Gastrocnemius medialis (tissue), 4 donors: ENCODE data around the gene TNRC6A. TPM values are rescaled to one million over a fixed set of nuclear protein-coding genes. Genes with fewer than 3 reads are reported as not detected.

Source experiments
- ATAC-seq, 2 donors: fragments of 150-250 bp; one replicate each; pipeline ENCODE4 v1.9.1; 2016
- DNase-seq, 2 donors: peaks; one replicate each; pipeline ENCODE4 v3.0.0-alpha.2; 2019
- H3K27ac ChIP-seq, 4 donors: fragments of 200-600 bp; sonication (generic); 1 replicate in 1 of 4; 2 replicates in 3 of 4; pipeline ENCODE4 v1.5.1; 2016 to 2018; ENCODE audit warnings: mild to moderate bottlenecking in 2 of 4, moderate library complexity in 1 of 4
- H3K27me3 ChIP-seq, 3 donors: fragments of 200-600 bp; sonication (generic) in 2 of 3; 1 replicate in 1 of 3; 2 replicates in 2 of 3; pipeline versions ENCODE4 v1.5.1 to v1.6.0; 2016 to 2019; ENCODE audit warnings: mild to moderate bottlenecking in 1 of 3, moderate library complexity in 1 of 3
- H3K36me3 ChIP-seq, 2 donors: fragments of 200-600 bp; sonication (generic) in 1 of 2; one replicate each; pipeline ENCODE4 v1.5.1; 2017 to 2018
- H3K4me1 ChIP-seq, 2 donors: fragments of 200-600 bp; sonication (generic) in 1 of 2; one replicate each; pipeline ENCODE4 v1.5.1; 2016 to 2017; ENCODE audit warnings: mild to moderate bottlenecking in 2 of 2
- H3K4me3 ChIP-seq, 4 donors: fragments of 200-600 bp; sonication (generic) in 3 of 4; 1 replicate in 1 of 4; 2 replicates in 3 of 4; pipeline ENCODE4 v1.5.1; 2016 to 2019; ENCODE audit warnings: mild to moderate bottlenecking in 2 of 4
- H3K9me3 ChIP-seq, 3 donors: fragments of 200-600 bp; sonication (generic) in 2 of 3; 1 replicate in 1 of 3; 2 replicates in 2 of 3; pipeline ENCODE4 v1.5.1; 2016 to 2019
- CTCF ChIP-seq, 5 experiments: fragments of 450-650 bp in 3 of 5; fragments of 200-600 bp in 2 of 5; sonication (generic) in 2 of 5; IDR thresholded peaks in 4 of 5; conservative IDR thresholded peaks in 1 of 5; 1 replicate in 4 of 5; 2 replicates in 1 of 5; pipeline ENCODE4 v1.5.1; 2016 to 2019; ENCODE audit warnings: antibody characterized with exemption in 5 of 5, mild to moderate bottlenecking in 3 of 5, moderate library complexity in 3 of 5
- POLR2A ChIP-seq, 2 donors: fragments of 450-650 bp; IDR thresholded peaks; one replicate each; pipeline ENCODE4 v1.6.1; 2017; ENCODE audit warnings: antibody characterized with exemption in 2 of 2, mild to moderate bottlenecking in 2 of 2, moderate library complexity in 2 of 2
- in situ Hi-C, 4 donors: fragments of 200-750 bp; cut with MboI; loops; one replicate each; pipeline versions ENCODE4 v1.15.0 to v1.8.0; 2017; ENCODE audit warnings: low sequenced_read_pairs in 4 of 4
- intact Hi-C: fragments of 100-400 bp; cut with DNase I; formaldehyde crosslinking; loops from one replicate; pipeline ENCODE4 v1.15.1; 2023; ENCODE audit warnings: low total_unique reads
- total RNA-seq, 4 donors: library from RNA; depleted of rRNA; stranded (reverse); fragments of >200 nt; gene quantifications; one replicate each; pipeline versions ENCODE4 v1.1.0 to v1.2.3, GENCODE V29; 2016

The TNRC6A gene
- total RNA-seq, 4 donors from 2014 or later: 16.9 to 26.0 (median 23.1) TPM

- no peak for DNase-seq
- TF ChIP-seq CTCF (IDR thresholded peaks at IDR 0.05 in 4 of 5, conservative IDR thresholded peaks at IDR 0.05 in 1 of 5) (no peak), POLR2A (IDR thresholded peaks at IDR 0.05) (no peak)
- Histone ChIP-seq H3K27ac (peak overlapping the region in 2 of 4 donors; percentile 20 to 38), H3K4me3 (no peak overlapping the region), H3K9me3 (no peaks in the 10 kb centered on the region), H3K4me1 (no peaks in the 10 kb centered on the region), H3K36me3 (peaks cover 4 to 100% of the 10 kb centered on the region in 2 donors), H3K27me3 (no peaks in the 10 kb centered on the region)
- intact Hi-C loops: no loop called here
- ATAC-seq: peak in 1 of 2 donors; percentile 30
- in situ Hi-C loops: loop anchor here in 2 of 4 donors (25.0 kb wide), 1 partner anchor 257 kb away; no protein-coding TSS in a partner anchor
These were observed 90.1 kb downstream of the TNRC6A start for GRCh38 chr16:24819462-24820040.

- Histone ChIP-seq H3K27me3 (no peaks in the 10 kb centered on the region), H3K9me3 (no peaks in the 10 kb centered on the region), H3K36me3 (peaks cover 4 to 96% of the 10 kb centered on the region in 2 donors), H3K4me1 (no peaks in the 10 kb centered on the region), H3K27ac (peak overlapping the region in 1 of 4 donors; percentile 38), H3K4me3 (no peak overlapping the region)
- ATAC-seq: no peak
- intact Hi-C loops (no loop called here), in situ Hi-C loops (loop anchor here in 2 of 4 donors (25.0 kb wide), 1 partner anchor 258 kb away; no protein-coding TSS in a partner anchor)
- TF ChIP-seq CTCF (IDR thresholded peaks at IDR 0.05 in 4 of 5, conservative IDR thresholded peaks at IDR 0.05 in 1 of 5) (no peak), POLR2A (IDR thresholded peaks at IDR 0.05) (no peak)
- no peak for DNase-seq
These were observed 91.1 kb downstream of the TNRC6A start for GRCh38 chr16:24820522-24820921.

GRCh38 chr16:24821129-24821528 is 91.7 kb downstream of the TNRC6A start:
- Histone ChIP-seq H3K27me3 (no peaks in the 10 kb centered on the region), H3K9me3 (no peaks in the 10 kb centered on the region), H3K27ac (peak overlapping the region in 1 of 4 donors; percentile 38), H3K36me3 (peaks cover 4 to 90% of the 10 kb centered on the region in 2 donors), H3K4me3 (no peak overlapping the region), H3K4me1 (no peaks in the 10 kb centered on the region)
- in situ Hi-C loops: loop anchor here in 2 of 4 donors (25.0 kb wide), 1 partner anchor 259 kb away; no protein-coding TSS in a partner anchor
- no peak for TF ChIP-seq CTCF (IDR thresholded peaks at IDR 0.05 in 4 of 5, conservative IDR thresholded peaks at IDR 0.05 in 1 of 5)
- TF ChIP-seq POLR2A (IDR thresholded peaks at IDR 0.05): no peak
- DNase-seq (no peak), ATAC-seq (no peak)
- intact Hi-C loops: no loop called here

GRCh38 chr16:24822542-24822941 is 93.1 kb downstream of the TNRC6A start:
- Histone ChIP-seq H3K27me3 (no peaks in the 10 kb centered on the region), H3K36me3 (peaks cover 4 to 87% of the 10 kb centered on the region in 2 donors), H3K27ac (no peak overlapping the region), H3K4me3 (no peak overlapping the region), H3K4me1 (no peaks in the 10 kb centered on the region), H3K9me3 (no peaks in the 10 kb centered on the region)
- in situ Hi-C loops: loop anchor here in 2 of 4 donors (25.0 kb wide), 1 partner anchor 260 kb away; no protein-coding TSS in a partner anchor
- DNase-seq: no peak
- intact Hi-C loops: no loop called here
- no peak for TF ChIP-seq CTCF (IDR thresholded peaks at IDR 0.05 in 4 of 5, conservative IDR thresholded peaks at IDR 0.05 in 1 of 5)
- no peak for ATAC-seq
